K562 (cell line): ENCODE results near the gene THADA. TPM values are rescaled to one million over a fixed set of nuclear protein-coding genes. Genes with fewer than 3 reads are reported as not detected.
A peak's percentile ranks its signal among the peaks of the same experiment; 100 is the strongest.

Experiments
- COPS2 ChIP-seq: fragments of 450-650 bp; conservative IDR thresholded peaks from 2 replicates; pipeline ENCODE4 v1.6.1; 2016; ENCODE audit warnings: mild to moderate bottlenecking, moderate library complexity
- CREB3 ChIP-seq: fragments of 450-650 bp; conservative IDR thresholded peaks from 2 replicates; pipeline ENCODE4 v1.6.1; 2016; ENCODE audit warnings: missing genetic modification characterization, low read depth, mild to moderate bottlenecking, missing compliant biosample characterization, moderate library complexity
- CSDE1 ChIP-seq, 2 experiments: fragments of 450-650 bp; IDR thresholded peaks; 2 replicates each; pipeline ENCODE4 v1.6.1; 2016; ENCODE audit warnings: mild to moderate bottlenecking in 1 of 2
- EP300 ChIP-seq: IDR thresholded peaks from 2 replicates; pipeline ENCODE4 v1.6.1; 2012; ENCODE audit warnings: low read length, improper control_type of control experiment
- FOXK1 ChIP-seq: sonication (generic); formaldehyde crosslinking; IDR thresholded peaks from 2 replicates; pipeline ENCODE4 v1.8.0; 2022; ENCODE audit warnings: missing genetic modification reagents, mild to moderate bottlenecking, borderline replicate concordance
- HLTF ChIP-seq: fragments of 450-650 bp; IDR thresholded peaks from 2 replicates; pipeline ENCODE4 v1.6.1; 2016
- ILK ChIP-seq: fragments of 450-650 bp; IDR thresholded peaks from 2 replicates; pipeline ENCODE4 v1.6.1; 2016; ENCODE audit warnings: missing genetic modification characterization, low read depth, mild to moderate bottlenecking, missing compliant biosample characterization, moderate library complexity, borderline replicate concordance
- JUNB ChIP-seq: fragments of 450-650 bp; formaldehyde crosslinking; conservative IDR thresholded peaks from 2 replicates; pipeline ENCODE4 v1.4.0; 2020; ENCODE audit warnings: mild to moderate bottlenecking
- KLF1 ChIP-seq: fragments of 450-650 bp; IDR thresholded peaks from 2 replicates; pipeline ENCODE4 v1.6.1; 2016; ENCODE audit warnings: missing genetic modification characterization, missing compliant biosample characterization
- MBD2 ChIP-seq: sonication (generic); IDR thresholded peaks from 2 replicates; pipeline ENCODE4 v1.6.1; 2016; ENCODE audit warnings: low read depth, borderline replicate concordance
- MTF1 ChIP-seq: fragments of 250-450 bp; sonication (Bioruptor Pico); IDR thresholded peaks from 2 replicates; pipeline ENCODE4 v1.9.0; 2021; ENCODE audit warnings: moderate library complexity, mild to moderate bottlenecking, inconsistent platforms, borderline replicate concordance
- NCOA1 ChIP-seq: fragments of 450-650 bp; IDR thresholded peaks from 2 replicates; pipeline ENCODE4 v1.6.1; 2016; ENCODE audit warnings: low read depth
- NCOA6 ChIP-seq: fragments of 450-650 bp; IDR thresholded peaks from 2 replicates; pipeline ENCODE4 v1.6.1; 2017; ENCODE audit warnings: mild to moderate bottlenecking
- PATZ1 ChIP-seq: fragments of 250-450 bp; sonication (Bioruptor Pico); IDR thresholded peaks from 2 replicates; pipeline ENCODE4 v1.5.0; 2020; ENCODE audit warnings: mild to moderate bottlenecking, borderline replicate concordance
- PHB ChIP-seq: fragments of 250-450 bp; sonication (Bioruptor Pico); IDR thresholded peaks from 2 replicates; pipeline ENCODE4 v1.5.0; 2021
- PKNOX1 ChIP-seq: fragments of 450-650 bp; IDR thresholded peaks from 2 replicates; pipeline ENCODE4 v1.6.1; 2016
- RAD51 ChIP-seq: fragments of 450-650 bp; IDR thresholded peaks from 2 replicates; pipeline ENCODE4 v1.7.1; 2016; ENCODE audit warnings: low read depth, mild to moderate bottlenecking, borderline replicate concordance
- RUNX1 ChIP-seq: sonication (generic); IDR thresholded peaks from 2 replicates; pipeline ENCODE4 v1.6.1; 2016; ENCODE audit warnings: antibody characterized with exemption, low read depth
- SRF ChIP-seq, 2 experiments: fragments of 250-450, 450-650 bp in 1 of 2; sonication (Bioruptor Pico) in 1 of 2; sonication (generic) in 1 of 2; formaldehyde crosslinking; IDR thresholded peaks; 2 replicates each; pipeline versions ENCODE4 v1.5.0 to v1.5.1; 2020 to 2022; ENCODE audit warnings: mild to moderate bottlenecking in 1 of 2, missing genetic modification reagents in 1 of 2
- ZNF175 ChIP-seq: fragments of 200-800 bp; sonication (Bioruptor generic); IDR thresholded peaks from 2 replicates; pipeline ENCODE4 v1.6.1; 2016; ENCODE audit warnings: low read depth, mild to moderate bottlenecking, missing genetic modification characterization, missing compliant biosample characterization
- ZNF232 ChIP-seq: sonication (generic); formaldehyde crosslinking; IDR thresholded peaks from 2 replicates; pipeline ENCODE4 v1.8.0; 2022; ENCODE audit warnings: mild to moderate bottlenecking, missing genetic modification reagents
- polyA plus RNA-seq, 8 experiments: library from polyadenylated mRNA; depleted of rRNA in 4 of 8; stranded (reverse) in 5 of 8; unstranded in 3 of 8; fragments of >200 nt; fragmentation: Nextera tagmentation in 2 of 8; fragmentation: Illumina TruSeq in 1 of 8; extraction: Ambion mirVana in 2 of 8; extraction: Trizol in 1 of 8; gene quantifications; 2 replicates each; pipeline versions ENCODE4 v1.2.1 to v1.2.3, GENCODE V29; 2011 to 2014; ENCODE audit warnings: inconsistent platforms in 1 of 8, missing spikeins in 1 of 8
- total RNA-seq, 7 experiments: library from RNA; depleted of rRNA in 6 of 7; stranded (reverse); fragments of >200 nt in 6 of 7; fragmentation: Illumina TruSeq in 2 of 7; extraction: Trizol in 2 of 7; gene quantifications; 2 replicates each; pipeline versions ENCODE4 v1.2.1 to v1.2.3, GENCODE V29; 2011 to 2021; ENCODE audit warnings: low replicate concordance in 1 of 7
- TF ChIP-seq, protein P1 (sequence below): fragments of 200-800 bp; sonication (Bioruptor generic); IDR thresholded peaks from 2 replicates; pipeline ENCODE4 v1.6.1; 2016; ENCODE audit warnings: missing genetic modification characterization, missing compliant biosample characterization

THADA gene
- total and polyA plus RNA-seq, 9 of the 15 experiments (the other 6 are each of a cell fraction or from before 2014, with no cell fraction given) = 17.8 to 34.7 (median 31.9) TPM

DNA sequence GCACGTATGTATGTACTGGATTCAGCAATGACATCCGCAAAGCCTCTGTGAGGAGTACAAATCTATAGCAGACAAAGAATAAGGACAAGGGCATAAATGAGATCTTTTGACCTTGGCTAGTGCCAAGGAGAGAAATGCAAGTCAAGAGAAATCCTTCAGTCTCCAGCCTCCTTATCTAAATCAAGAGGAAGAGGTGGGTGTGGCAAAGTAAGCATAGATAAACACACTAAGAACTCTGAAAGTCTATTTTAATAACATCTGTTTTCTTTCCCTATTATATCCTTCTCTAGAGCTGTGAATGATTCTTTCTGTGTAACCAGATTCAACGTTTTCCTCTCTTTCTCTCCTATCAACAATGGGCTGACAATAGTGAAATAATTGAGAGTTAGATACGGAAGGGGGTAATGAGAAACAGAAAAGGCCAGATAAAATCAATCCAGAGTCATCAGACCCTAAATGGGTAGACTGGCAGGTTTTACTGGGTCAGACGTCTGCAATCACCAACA, 250.9 kb downstream of the THADA start (continued):
- TF ChIP-seq CREB3 (tag) (no peak), MTF1 (CRISPR knock-in tag) (no peak), MBD2 (no peak), PKNOX1 (no peak), RAD51 (no peak), JUNB (no peak), NCOA1 (no peak), FOXK1 (CRISPR knock-in tag) (no peak), ZNF175 (CRISPR knock-in tag) (no peak), EP300 (no peak), RUNX1 (no peak), COPS2 (no peak), SRF (CRISPR knock-in tag; IDR thresholded peaks at IDR 0.05) (no peak), PATZ1 (CRISPR knock-in tag) (no peak), ZNF232 (no peak), ILK (tag) (no peak), PHB (CRISPR knock-in tag) (no peak), CSDE1 (IDR thresholded peaks at IDR 0.05) (no peak), NCOA6 (no peak), HLTF (no peak), KLF1 (tag) (0 out of 2 replicates have a peak, but pooled peaks have one; percentile 24)
- TF ChIP-seq, protein P1, sequence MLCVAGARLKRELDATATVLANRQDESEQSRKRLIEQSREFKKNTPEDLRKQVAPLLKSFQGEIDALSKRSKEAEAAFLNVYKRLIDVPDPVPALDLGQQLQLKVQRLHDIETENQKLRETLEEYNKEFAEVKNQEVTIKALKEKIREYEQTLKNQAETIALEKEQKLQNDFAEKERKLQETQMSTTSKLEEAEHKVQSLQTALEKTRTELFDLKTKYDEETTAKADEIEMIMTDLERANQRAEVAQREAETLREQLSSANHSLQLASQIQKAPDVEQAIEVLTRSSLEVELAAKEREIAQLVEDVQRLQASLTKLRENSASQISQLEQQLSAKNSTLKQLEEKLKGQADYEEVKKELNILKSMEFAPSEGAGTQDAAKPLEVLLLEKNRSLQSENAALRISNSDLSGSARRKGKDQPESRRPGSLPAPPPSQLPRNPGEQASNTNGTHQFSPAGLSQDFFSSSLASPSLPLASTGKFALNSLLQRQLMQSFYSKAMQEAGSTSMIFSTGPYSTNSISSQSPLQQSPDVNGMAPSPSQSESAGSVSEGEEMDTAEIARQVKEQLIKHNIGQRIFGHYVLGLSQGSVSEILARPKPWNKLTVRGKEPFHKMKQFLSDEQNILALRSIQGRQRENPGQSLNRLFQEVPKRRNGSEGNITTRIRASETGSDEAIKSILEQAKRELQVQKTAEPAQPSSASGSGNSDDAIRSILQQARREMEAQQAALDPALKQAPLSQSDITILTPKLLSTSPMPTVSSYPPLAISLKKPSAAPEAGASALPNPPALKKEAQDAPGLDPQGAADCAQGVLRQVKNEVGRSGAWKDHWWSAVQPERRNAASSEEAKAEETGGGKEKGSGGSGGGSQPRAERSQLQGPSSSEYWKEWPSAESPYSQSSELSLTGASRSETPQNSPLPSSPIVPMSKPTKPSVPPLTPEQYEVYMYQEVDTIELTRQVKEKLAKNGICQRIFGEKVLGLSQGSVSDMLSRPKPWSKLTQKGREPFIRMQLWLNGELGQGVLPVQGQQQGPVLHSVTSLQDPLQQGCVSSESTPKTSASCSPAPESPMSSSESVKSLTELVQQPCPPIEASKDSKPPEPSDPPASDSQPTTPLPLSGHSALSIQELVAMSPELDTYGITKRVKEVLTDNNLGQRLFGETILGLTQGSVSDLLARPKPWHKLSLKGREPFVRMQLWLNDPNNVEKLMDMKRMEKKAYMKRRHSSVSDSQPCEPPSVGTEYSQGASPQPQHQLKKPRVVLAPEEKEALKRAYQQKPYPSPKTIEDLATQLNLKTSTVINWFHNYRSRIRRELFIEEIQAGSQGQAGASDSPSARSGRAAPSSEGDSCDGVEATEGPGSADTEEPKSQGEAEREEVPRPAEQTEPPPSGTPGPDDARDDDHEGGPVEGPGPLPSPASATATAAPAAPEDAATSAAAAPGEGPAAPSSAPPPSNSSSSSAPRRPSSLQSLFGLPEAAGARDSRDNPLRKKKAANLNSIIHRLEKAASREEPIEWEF (CRISPR knock-in tag) = no peak
